ENCODE results near the gene MTUS2. TPM values are rescaled to one million over a fixed set of nuclear protein-coding genes. Genes with fewer than 3 reads are reported as not detected.

MTUS2 gene
- total RNA-seq, 2 donors from 2014 or later, result 1.6 to 4.8 TPM

GRCh38 chr13:29537736-29538651 is 717.9 kb downstream of the MTUS2 start:
- intact Hi-C loops (cut with DNase I), result no loop called here
- Histone ChIP-seq H3K4me1 (replicated peaks) (peaks cover 4% of the 10 kb centered on the region), H3K36me3 (no peaks in the 10 kb centered on the region), H3K27me3 (replicated peaks; ENCODE audit: insufficient read depth) (no peaks in the 10 kb centered on the region), H3K9me3 (no peaks in the 10 kb centered on the region), H3K27ac (no peak overlapping the region), H3K4me3 (no peak overlapping the region)
- WGBS, result 80% methylated on average over 14 of the region's 14 CpGs
- no peak for DNase-seq (ENCODE audit: low spot score)
- no peak for TF ChIP-seq POLR2A (IDR thresholded peaks at IDR 0.05)
- no peak for TF ChIP-seq POLR2AphosphoS5 (IDR thresholded peaks at IDR 0.05)
- no peak for TF ChIP-seq CTCF (IDR thresholded peaks at IDR 0.05)

- WGBS, result 77% methylated on average over 6 of the region's 6 CpGs
- intact Hi-C loops (cut with DNase I), result no loop called here
- Histone ChIP-seq H3K4me1 (replicated peaks) (peaks cover 4% of the 10 kb centered on the region), H3K27me3 (replicated peaks; ENCODE audit: insufficient read depth) (no peaks in the 10 kb centered on the region), H3K4me3 (no peak overlapping the region), H3K9me3 (no peaks in the 10 kb centered on the region), H3K27ac (no peak overlapping the region), H3K36me3 (no peaks in the 10 kb centered on the region)
- no peak for TF ChIP-seq POLR2AphosphoS5 (IDR thresholded peaks at IDR 0.05)
- TF ChIP-seq CTCF (IDR thresholded peaks at IDR 0.05), result no peak
- TF ChIP-seq POLR2A (IDR thresholded peaks at IDR 0.05), result no peak
- DNase-seq (ENCODE audit: low spot score), result no peak
These were observed 718.5 kb downstream of the MTUS2 start for GRCh38 chr13:29538652-29539040.

GRCh38 chr13:29539856-29540255 is 719.7 kb downstream of the MTUS2 start:
- Histone ChIP-seq H3K4me3 (no peak overlapping the region), H3K36me3 (no peaks in the 10 kb centered on the region), H3K27me3 (replicated peaks; ENCODE audit: insufficient read depth) (no peaks in the 10 kb centered on the region), H3K27ac (peak overlapping the region in 1 of 2 donors; percentile 39), H3K4me1 (replicated peaks) (peaks cover 4% of the 10 kb centered on the region), H3K9me3 (no peaks in the 10 kb centered on the region)
- intact Hi-C loops (cut with DNase I), result no loop called here
- 16% methylated on average over 2 of the region's 2 CpGs for WGBS
- TF ChIP-seq CTCF (IDR thresholded peaks at IDR 0.05), result no peak
- peak; percentile 47 for TF ChIP-seq POLR2AphosphoS5 (IDR thresholded peaks at IDR 0.05)
- peak; percentile 37 for DNase-seq (ENCODE audit: low spot score)

- Histone ChIP-seq H3K4me1 (replicated peaks) (peaks cover 4% of the 10 kb centered on the region), H3K36me3 (no peaks in the 10 kb centered on the region), H3K27me3 (replicated peaks; ENCODE audit: insufficient read depth) (no peaks in the 10 kb centered on the region), H3K27ac (no peak overlapping the region), H3K4me3 (no peak overlapping the region), H3K9me3 (no peaks in the 10 kb centered on the region)
- DNase-seq (ENCODE audit: low spot score), result no peak
- TF ChIP-seq CTCF (IDR thresholded peaks at IDR 0.05) (no peak), POLR2A (IDR thresholded peaks at IDR 0.05) (no peak), POLR2AphosphoS5 (IDR thresholded peaks at IDR 0.05) (no peak)
- 73% methylated on average over 5 of the region's 5 CpGs for WGBS
- intact Hi-C loops (cut with DNase I), result no loop called here
These were observed 720.2 kb downstream of the MTUS2 start for GRCh38 chr13:29540334-29540733.

DNA sequence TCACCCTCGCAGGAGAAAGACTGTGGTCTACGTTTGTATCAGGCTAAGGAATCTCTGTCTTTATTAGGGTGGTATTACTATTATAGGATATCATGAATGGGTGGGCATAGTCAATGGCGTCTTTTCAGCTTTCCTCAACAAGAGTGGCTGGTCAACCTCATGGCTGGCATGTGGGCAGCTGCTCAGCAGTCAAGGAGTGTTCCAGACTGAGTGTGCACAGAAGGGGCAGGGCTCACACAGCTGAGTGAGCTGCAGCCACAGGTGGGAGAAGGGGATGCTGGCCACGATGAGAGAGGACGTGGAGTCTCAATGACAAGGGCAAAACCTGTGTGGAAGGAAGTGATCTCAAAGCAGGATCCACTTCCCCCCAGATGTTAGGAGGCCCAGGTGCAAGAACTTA is 720.7 kb downstream of the MTUS2 start:
- Histone ChIP-seq H3K9me3 (no peaks in the 10 kb centered on the region), H3K27ac (no peak overlapping the region), H3K36me3 (no peaks in the 10 kb centered on the region), H3K4me1 (replicated peaks) (peaks cover 4% of the 10 kb centered on the region), H3K4me3 (no peak overlapping the region), H3K27me3 (replicated peaks; ENCODE audit: insufficient read depth) (no peaks in the 10 kb centered on the region)
- DNase-seq (ENCODE audit: low spot score), result no peak
- intact Hi-C loops (cut with DNase I), result no loop called here
- 83% methylated on average over 5 of the region's 5 CpGs for WGBS
- TF ChIP-seq CTCF (IDR thresholded peaks at IDR 0.05) (no peak), POLR2AphosphoS5 (IDR thresholded peaks at IDR 0.05) (no peak), POLR2A (IDR thresholded peaks at IDR 0.05) (no peak)
